Kidney tubule cell (primary cell): Measurements from ENCODE around the gene CCL21.

Experiments used
- DNase-seq: peaks from one replicate; pipeline ENCODE4 v3.0.0-alpha.2; 2018; ENCODE audit warnings: low spot score

CCL21 gene

DNA sequence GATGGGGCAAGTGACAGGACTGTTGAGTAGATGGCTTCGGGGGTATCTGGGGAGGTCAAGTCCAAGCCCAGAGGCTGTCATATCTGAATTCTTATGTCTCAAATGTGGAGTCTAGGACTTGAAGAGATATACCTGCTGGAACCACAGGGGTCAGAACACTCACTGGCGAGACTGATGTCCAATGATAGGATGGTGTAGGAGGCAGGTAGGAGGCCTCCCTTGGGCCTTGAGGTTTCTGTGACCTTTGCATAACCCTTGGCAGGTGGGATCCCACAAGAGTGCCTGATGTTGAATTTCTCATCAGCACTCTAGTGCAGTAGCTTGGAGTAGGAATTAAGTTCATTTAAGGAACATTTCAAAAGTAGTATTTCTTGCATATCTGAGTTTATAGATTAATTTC, 2.8 kb downstream of the CCL21 start:
- no peak for DNase-seq

DNA sequence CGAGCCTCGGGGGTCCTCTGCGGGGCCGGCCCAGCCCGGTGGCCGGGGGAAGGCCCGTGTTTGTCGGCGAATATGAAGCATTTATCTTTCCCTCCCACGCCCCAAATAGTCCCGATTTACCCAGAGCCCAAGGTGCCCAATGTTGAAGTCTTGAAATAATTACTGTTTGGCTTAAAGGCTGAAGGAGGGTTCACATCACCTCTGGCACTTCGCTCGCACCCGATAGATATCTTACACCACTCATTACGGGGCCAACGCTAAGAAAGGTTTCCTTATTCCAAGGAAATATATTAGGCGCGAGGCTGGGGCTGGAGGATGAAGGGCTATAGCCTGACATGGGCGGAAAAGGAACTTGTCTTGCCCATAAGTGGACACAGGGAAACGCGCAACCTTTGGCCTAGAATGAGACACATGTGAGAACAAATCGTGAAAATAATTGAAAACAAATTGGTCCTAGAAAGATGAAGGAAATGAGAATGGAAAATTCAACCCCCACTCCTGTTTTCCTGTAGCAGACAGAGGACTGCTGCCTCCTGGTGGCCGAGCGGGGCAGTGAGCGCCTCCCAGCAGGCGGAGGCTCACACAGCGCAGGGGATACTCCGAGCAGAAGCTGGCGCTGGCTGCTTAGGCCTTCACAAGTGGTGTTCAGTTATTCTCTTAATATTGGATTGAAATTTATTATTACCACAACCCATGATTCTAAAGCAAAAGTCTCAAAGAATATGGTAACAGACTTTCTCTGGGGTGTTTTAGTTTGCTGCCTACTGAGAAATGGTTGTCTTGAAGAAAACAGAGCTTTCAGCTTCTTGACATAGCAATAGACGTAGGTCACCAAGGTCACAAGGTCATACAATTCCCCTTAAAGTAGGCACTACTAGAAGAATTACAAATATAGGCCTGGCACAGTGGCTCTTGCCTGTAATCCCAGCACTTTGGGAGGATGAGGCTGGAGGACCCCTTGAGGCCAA, 7.9 kb downstream of the CCL21 start:
- peak; percentile 77 for DNase-seq

DNA sequence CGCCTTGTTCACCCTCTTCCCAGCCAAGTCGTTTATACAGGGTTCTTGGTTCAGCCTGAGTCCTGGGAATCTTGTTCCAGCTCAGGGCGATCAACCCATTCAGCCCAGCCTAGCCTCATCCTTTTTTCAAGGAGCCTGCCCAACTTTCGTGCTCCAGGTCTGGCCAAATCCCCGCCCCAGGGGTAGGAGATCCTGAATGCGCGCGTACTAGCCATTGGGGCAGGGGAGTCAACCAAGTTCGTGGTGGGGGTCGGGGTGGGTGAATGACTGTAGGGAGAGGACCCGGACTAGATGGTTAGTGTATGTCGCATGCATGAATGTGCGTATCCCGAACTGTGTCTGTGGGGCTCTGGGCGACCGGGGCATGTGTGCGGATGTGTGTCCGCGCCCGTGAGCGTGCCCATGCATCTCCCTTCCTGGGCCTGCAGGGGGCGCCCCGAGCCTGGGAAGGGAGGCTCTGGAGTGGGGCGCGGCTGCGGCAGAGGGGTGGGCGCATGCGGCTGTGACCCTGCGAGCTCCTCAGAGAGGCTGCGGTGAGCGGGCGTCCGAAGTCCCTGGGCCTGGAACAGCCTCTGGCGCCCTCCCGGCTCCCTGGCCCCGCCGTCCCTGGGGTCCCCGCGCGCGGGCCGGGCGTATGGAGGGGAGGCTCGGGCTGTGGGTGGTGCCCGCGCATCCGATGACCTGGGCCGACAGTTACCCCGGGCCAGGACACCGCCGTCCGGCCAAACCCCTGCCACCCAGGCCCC, 8.7 kb downstream of the CCL21 start:
- peak; percentile 73 for DNase-seq

DNA sequence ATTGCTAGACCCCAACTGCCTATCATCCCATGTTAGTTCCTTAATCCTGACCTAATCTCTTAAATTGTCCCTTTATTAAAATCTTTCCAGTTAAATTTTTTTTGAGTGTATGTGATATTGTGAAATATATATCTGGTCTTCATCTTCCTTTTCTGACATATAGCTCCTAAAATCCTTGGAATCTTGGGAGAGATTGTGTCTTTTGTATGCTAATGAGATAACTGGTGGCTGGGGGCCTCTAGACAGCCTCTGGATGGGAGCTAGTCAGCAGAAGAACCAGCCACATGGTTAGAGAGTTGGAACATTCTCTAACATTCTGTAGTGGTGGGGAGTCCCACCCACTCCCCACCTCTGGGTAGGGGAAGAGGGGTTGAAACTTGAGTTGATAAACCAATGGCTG, 15.1 kb downstream of the CCL21 start:
- DNase-seq = no peak

DNA sequence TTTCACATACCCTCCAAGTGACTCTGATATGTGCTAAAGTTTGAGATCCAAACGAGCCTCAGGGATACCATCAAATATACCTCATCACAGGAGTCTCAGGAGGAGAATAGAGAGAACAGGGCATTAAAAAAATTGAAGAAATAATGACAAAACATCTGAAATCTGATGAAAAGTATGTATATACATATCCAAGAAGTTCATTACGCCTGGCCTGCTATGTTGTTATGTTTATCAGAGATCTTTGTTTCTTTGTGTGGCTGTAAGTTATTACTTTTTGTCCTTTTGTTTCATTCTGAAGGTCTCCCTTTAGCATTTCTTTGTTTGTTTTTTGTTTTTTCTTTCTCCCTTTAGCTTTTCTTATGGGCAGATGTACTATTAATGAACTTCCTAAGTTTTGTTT, 16.4 kb downstream of the CCL21 start:
- DNase-seq = no peak

DNA sequence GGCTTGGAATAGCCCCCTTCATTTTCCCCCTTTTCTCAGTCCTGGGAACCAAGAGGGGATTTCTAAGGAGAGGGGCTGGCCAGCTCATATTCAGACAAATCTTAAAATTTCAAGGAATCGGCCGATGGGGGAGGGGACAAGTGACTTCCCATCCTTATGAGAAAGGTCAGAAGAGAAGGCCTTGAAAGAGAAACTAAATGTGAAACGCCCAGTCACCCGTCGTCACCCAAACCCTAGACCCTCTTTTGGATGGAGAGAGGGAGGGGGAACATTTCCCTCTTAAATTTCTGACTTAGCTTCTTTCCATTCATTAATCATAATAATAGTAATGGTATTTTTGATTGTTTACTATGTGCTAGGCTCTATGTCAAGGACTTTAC, 18.0 kb downstream of the CCL21 start:
- DNase-seq = no peak

DNA sequence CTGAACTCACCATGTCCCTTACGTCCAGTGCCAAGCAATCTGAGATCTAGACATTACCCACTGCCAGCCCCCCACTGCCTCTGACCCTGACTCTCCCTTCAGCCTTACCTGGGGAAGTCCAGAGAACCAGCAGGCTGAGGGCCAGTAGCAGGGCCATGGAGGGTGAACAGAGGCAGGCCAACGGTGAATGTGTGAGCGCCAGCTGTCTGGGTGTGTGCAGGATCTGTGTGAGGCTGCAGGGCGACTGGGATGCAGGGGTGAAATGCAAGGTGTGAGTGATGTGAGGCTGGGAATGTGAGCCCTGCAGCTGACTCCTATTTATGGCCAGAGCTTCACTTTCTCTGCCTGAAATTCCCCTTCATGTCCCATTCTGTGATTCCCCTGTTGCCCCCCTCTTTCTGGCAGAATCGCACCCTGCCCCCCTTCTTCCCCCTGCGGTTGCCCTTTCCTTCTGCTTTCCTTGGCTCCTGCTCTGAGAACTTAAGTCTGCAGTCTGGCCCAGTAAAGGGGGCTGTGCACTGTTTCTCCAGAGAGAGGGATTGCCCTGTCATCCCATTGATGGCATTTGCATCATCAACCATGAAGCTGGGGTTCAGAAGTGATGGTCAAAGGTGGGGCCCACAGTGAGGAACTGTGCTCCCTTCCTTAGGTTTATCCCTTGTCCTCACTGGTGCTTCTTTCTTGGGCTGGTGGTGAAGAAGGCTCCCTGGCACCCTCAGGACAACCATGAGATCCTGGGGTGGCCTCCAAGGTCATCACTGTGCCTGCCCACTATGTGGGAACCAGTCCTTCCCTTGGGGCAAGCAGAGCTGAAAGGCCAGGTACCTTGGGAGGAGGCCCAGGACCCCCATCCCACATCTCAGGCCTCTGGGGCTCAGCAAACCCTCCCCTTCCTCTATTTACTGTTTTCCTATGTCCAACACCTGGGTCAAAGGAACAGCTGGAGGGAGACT, 18.7 kb downstream of the CCL21 start, which contains the start of gene CCL19:
CCL19 (minus strand) TSS at position 294 of the 953 bp plus-strand sequence; CDS start at position 157, 137 bp downstream.
- no peak for DNase-seq

DNA sequence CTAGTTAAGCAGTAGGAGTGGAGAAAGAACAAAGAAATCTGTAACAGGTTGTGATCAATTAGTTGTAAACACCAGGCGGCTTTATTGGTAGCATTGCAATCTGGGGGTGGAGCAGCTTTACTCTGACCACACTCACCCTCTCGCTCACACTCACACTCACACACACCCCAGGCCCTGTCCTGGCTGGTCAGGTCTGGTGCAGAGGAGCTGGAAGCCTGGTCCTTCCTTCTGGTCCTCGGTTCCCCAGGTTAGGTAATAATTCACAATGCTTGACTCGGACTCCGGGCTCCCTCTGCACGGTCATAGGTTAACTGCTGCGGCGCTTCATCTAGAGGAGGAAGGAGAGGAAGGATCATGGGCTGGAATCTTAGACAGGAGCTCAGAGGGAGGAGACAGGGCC, 20.4 kb downstream of the CCL21 start:
- DNase-seq = no peak

DNA sequence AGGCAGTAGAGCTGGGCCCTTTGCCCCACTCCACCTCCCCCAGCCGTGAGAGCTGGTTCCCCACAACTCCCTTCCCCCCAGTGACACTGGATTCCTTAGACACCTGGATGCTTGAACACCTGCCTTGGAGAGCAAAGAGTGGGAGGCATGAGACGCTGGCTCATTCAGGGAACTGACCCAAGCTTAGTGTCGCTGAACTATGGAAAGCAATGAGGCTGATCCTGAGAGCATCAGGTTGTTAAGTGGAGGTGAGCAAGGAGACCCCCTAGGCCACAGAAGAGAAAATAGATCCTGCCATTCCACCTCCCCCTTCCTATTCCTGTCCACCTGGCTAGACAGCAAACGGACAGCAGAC, 20.8 kb downstream of the CCL21 start:
- DNase-seq = no peak

DNA sequence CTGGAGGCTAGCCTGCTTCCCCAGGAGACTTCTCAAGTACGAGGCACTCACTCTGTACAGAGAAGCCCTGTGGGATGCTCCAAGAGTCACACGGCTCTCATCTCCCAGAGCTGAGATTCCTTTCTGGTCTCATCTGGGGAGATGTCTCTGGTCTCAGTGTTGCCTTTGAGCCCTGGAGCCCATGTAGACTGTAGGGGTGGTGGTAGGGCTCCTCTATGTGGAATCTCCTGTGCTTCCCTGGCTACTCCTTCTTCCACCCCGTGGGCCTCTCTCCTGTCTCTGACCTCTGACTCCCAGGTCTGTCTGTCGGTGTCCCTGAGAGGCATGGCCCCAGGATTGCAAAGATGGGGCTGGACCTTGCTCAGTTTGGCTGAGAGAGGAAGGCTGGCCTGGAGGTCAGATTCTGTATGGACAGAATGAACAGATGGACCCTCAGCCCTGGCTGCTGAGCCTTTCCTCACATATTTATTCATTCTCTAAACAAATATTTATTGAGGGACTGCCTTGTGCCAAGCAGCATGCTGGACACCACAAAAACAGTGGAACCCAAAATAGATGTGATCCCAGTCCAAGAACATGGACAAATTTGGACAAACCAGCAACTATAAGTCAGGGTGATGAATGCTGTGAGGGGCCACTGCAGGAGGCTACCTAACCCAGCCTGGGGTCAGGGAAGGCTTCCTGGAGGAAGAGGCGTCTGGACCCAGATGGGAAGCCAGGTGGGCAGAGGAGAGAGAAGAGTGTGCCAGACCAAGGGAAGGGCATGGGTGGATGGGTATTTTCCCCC, 21.4 kb downstream of the CCL21 start:
- no peak for DNase-seq

DNA sequence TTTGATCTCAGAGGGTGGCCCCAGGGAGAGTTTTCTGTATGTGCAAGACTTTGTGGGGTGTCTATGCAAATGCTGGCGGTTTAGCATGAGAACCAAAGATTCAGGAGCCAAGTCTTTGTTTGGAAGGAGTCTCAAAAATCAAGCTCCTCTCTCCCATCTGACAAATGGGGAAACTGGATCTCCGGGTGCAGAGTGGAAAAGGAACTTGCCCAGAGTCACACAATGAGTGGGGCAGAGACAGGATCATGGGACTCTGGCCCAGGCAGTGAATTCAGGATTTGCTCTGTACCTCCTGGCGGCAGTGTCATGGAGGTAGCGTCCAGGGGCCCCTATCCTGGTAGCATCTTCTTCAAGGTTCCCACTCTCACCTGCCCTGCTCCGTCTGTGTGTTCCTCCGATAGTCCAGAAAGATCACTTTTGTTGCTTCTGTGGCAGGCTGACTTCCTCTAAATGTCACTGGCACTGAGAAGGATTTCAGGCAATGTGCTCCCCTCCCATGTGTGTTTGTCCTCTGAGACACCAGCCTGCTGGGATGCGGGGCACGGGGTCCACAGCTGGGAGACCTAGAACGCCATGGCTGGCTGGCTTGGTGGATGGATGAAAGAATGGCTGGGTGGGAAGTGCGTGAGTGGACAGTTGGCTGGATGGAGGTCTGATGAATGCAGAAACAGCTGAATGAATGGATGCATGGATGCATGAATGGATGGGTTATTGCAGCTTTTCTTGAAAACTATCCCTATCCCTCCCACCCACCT, 22.5 kb downstream of the CCL21 start:
- DNase-seq = no peak

DNA sequence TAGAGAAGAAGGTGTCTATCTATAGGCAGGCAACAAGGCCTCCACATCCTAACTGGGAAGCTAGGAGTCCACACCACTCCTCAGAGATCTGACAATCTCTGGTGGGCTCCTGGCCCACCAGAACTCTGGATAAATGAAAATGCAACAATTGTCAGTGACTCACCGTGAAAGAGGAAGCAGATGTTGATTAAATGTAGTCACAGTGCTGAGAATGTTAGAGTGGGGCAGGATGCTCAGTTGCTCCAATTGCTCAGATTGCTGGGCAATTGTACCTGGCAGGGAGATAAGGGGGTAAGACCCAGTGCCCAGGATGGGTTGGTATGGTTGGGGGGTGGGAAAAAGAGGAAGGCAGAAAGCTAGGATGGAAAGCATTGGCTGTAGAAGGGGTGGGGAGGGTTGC, 23.2 kb downstream of the CCL21 start:
- DNase-seq = no peak

DNA sequence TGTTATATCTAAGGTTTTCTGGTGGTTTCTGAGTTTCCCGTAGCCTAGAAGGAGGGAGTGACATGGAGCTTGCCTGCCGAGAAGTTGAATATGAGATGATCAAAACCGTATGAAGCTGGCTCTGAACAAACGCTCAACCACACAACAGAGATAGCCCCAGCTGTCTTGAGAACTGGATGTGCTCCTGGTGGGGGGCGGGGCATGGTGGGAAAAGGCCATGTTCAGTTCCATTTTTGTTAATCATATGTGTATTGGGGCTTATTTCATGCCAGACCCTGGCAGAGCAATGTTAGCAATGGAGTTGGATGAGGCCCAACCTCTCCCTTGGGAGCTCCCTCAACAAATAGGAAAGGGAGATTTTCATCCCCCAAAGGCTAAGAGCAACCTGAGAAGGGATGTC, 23.7 kb downstream of the CCL21 start:
- DNase-seq = no peak

DNA sequence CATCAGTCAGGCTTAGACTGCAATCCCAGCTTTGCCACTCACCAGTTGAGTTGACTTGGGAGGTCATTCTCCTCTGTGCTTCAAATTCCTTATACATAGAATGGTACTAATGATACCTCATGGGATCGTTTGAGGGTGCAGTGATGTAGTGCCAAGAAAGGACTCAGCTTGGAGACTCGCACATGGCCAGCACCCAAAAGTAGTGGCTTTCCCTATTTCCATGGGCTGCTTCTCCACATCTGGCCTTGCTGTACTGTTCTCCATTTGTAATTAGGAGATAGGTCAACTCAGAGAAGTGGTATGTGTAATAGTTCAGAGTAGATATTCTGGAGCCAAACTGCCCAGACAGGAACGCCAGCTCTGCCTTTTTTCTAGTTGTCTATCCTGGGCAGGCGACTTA, 24.3 kb downstream of the CCL21 start:
- no peak for DNase-seq

DNA sequence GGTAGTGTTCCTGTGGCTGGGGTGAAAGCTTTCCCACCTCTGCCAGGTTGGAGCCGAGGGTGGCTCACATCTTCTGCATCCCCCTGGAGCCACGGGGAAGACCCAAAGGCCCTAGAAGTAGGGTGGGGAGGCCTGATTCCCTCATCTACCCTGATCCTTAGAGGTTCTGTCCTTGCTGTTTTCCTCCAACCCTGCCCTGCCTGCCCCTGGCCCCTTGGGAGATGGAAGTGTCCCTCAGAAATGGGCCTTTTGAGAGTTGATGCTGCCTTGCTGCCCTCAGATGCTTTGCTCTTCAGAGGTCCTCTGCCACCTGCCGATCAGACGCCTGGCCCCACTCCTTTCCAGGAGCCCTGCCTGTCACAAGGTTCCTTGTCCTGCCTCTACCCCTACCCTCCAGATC, 25.1 kb downstream of the CCL21 start:
- no peak for DNase-seq

DNA sequence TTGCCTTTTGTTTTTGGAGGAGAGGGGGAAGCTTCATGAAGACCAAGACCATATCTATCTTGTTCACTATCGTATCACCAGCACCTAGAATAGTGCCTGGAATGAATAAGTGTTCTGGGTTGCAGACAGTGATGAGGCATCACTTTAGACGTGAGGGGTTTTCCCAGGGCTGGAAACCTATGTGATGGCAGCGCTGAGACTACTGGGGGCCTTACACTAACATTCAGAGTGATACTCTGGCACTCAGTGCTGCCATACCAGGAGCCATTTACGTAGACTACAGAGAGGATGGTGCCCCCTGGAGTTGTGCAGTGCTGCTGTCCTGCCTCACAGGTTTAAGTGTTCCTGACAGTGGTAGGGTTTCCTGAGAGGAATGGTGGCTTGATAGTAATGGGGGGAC, 25.8 kb downstream of the CCL21 start:
- no peak for DNase-seq

DNA sequence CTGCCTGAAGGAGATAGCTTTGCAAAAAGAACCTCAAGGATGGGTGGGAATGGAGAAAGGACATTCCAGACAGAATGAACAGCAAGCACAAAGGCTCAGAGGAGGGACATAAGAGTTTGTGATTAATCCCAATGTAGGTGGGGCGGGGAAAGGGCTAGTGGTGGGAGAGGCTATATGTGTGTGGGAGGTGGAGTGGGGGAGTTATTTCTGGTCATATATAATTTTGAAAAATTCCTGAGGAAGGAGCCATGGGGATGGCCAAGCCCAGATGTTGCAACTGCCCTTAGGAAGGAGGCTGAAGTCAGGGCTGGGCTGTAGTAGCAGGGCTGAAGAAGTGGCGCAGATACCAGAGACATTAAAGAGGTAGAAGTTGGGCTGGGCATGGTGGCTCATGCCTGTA, 34.1 kb downstream of the CCL21 start:
- no peak for DNase-seq

DNA sequence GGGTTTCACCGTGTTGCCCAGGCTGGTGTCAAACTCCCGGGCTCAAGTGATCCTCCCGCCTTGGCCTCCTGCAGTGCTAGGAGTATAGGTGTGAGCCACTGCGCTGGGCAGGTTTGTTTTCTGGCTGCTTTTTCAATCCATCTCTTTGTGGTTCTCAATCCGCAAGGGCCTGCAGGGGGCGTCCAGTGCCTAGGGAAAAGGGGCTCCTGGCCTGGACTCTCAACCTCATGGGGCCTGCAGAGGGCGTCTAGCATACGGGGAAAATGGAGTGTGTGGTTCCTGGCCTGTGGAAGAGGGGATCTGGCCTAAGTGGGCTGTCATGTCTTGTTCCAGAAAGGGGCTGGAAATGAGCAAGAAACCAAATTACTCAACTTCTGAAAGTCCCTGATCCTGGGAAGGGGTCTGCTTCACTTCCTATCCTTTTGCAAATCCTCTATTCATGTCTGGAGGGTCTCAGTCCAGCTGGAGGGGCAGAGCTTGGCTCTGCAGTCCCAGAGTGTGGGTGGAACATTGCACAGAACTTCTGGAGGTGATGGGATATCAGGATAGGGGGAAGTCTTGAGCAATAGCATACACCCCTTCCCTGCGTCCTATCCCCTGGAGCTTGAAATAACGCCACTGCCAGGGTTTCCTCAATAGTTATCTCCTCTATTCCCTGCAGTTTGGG, 34.8 kb downstream of the CCL21 start:
- DNase-seq = peak; percentile 49

DNA sequence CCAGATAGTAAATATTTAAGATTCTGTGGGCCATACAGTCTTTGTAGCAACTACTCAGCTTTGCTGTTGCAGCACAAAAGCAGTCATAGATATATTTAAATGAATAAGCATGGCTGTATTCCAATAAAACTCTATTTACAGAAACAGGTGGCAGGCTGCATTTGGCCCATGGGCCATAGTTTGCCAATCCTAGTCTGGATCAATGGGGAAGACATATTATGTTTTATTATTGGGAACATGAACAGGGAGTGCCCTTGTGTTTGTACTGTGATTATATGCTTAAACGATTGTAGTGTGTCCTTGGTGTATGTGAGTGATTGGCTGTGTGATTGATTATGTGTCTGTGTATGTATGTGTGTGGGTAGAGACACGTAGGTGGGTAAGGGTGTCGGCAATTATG, 35.5 kb downstream of the CCL21 start:
- no peak for DNase-seq

DNA sequence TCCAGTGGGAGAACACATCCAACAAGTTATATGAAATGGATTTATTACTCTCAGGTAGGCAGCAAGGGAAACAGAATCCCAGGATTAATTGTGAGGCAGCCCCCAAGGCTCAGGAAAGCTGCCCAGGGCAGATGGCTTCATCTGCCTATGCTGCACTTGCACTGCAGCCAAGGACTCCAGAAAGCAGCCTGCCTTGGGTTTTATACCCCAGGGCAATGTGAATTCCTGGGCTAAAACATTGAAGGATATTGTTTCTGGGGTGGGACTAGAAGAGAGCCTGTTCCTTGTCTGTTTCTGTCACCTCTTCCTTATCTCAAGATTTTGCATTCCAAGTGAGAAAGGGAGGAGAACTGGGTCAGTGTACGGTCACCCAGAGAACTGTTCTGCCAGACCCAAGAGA, 38.6 kb downstream of the CCL21 start:
- DNase-seq = no peak
